WTC11 (cell line): ENCODE results near the gene COL27A1.

ENCODE experiments used
- ATF6 ChIP-seq: sonication (generic); formaldehyde crosslinking; IDR thresholded peaks from 2 replicates; pipeline ENCODE4 v1.8.1; 2023; ENCODE audit warnings: mild to moderate bottlenecking, missing genetic modification reagents
- CREB1 ChIP-seq: sonication (generic); formaldehyde crosslinking; IDR thresholded peaks from 2 replicates; pipeline ENCODE4 v1.8.0; 2023; ENCODE audit warnings: mild to moderate bottlenecking, missing genetic modification reagents
- CTCF ChIP-seq: fragments of 200-600 bp; IDR thresholded peaks from 2 replicates; pipeline ENCODE4 v1.8.0; 2022; ENCODE audit warnings: antibody characterized with exemption
- ETV6 ChIP-seq: sonication (generic); formaldehyde crosslinking; IDR thresholded peaks from 2 replicates; pipeline ENCODE4 v1.8.1; 2022; ENCODE audit warnings: mild to moderate bottlenecking, missing genetic modification reagents
- IRF2 ChIP-seq: sonication (generic); formaldehyde crosslinking; IDR thresholded peaks from 2 replicates; pipeline ENCODE4 v1.8.0; 2022; ENCODE audit warnings: low read depth, missing genetic modification reagents, borderline replicate concordance
- RELA ChIP-seq: sonication (generic); formaldehyde crosslinking; IDR thresholded peaks from 2 replicates; pipeline ENCODE4 v1.8.1; 2022; ENCODE audit warnings: missing genetic modification reagents, mild to moderate bottlenecking, borderline replicate concordance
- SP1 ChIP-seq: sonication (generic); formaldehyde crosslinking; conservative IDR thresholded peaks from 2 replicates; pipeline ENCODE4 v1.8.1; 2022; ENCODE audit warnings: missing genetic modification reagents
- ZNF263 ChIP-seq: sonication (generic); formaldehyde crosslinking; IDR thresholded peaks from 2 replicates; pipeline ENCODE4 v1.8.1; 2022; ENCODE audit warnings: low read depth, mild to moderate bottlenecking, moderate library complexity, missing genetic modification reagents
- ZNF317 ChIP-seq: sonication (generic); formaldehyde crosslinking; IDR thresholded peaks from 2 replicates; pipeline ENCODE4 v1.8.1; 2023; ENCODE audit warnings: low read depth, mild to moderate bottlenecking, moderate library complexity, missing genetic modification reagents, borderline replicate concordance
- TF ChIP-seq, protein P1 (sequence below): sonication (generic); formaldehyde crosslinking; IDR thresholded peaks from 2 replicates; pipeline ENCODE4 v1.8.1; 2023; ENCODE audit warnings: mild to moderate bottlenecking, missing genetic modification reagents, moderate library complexity
- TF ChIP-seq, protein P2 (sequence below): sonication (generic); formaldehyde crosslinking; IDR thresholded peaks from 2 replicates; pipeline ENCODE4 v1.8.1; 2022; ENCODE audit warnings: missing genetic modification reagents, borderline replicate concordance

DNA sequence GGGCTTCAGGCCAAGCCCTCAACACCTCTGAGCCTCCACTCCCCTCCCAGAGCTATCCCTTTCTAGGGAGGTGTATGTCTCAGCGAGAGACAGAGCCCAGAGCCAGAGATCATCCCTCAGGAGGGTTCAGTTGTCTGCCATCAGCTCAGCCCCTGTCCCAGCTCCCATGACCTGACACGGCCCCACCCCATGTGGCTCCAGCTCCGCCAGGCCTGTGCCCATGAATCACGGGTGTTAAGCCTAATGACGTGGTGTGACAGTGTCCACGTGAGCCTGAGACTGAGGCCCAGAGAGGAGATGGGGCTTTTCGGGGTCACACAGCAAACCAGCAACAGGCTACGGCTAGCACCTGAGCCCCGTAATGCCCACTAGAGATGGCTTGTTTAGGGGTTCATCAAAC lies 106.7 kb downstream of the COL27A1 start:
- no peak for TF ChIP-seq CREB1 (CRISPR knock-in tag)
- TF ChIP-seq, protein P1, sequence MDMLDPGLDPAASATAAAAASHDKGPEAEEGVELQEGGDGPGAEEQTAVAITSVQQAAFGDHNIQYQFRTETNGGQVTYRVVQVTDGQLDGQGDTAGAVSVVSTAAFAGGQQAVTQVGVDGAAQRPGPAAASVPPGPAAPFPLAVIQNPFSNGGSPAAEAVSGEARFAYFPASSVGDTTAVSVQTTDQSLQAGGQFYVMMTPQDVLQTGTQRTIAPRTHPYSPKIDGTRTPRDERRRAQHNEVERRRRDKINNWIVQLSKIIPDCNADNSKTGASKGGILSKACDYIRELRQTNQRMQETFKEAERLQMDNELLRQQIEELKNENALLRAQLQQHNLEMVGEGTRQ (CRISPR knock-in tag) = no peak
- TF ChIP-seq ZNF263 (CRISPR knock-in tag) = no peak
- no peak for TF ChIP-seq IRF2 (CRISPR knock-in tag)
- no peak for TF ChIP-seq CTCF
- no peak for TF ChIP-seq SP1 (CRISPR knock-in tag)
- TF ChIP-seq, protein P2, sequence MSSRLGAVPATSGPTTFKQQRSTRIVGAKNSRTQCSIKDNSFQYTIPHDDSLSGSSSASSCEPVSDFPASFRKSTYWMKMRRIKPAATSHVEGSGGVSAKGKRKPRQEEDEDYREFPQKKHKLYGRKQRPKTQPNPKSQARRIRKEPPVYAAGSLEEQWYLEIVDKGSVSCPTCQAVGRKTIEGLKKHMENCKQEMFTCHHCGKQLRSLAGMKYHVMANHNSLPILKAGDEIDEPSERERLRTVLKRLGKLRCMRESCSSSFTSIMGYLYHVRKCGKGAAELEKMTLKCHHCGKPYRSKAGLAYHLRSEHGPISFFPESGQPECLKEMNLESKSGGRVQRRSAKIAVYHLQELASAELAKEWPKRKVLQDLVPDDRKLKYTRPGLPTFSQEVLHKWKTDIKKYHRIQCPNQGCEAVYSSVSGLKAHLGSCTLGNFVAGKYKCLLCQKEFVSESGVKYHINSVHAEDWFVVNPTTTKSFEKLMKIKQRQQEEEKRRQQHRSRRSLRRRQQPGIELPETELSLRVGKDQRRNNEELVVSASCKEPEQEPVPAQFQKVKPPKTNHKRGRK (CRISPR knock-in tag) = no peak
- TF ChIP-seq ETV6 (CRISPR knock-in tag) = no peak
- no peak for TF ChIP-seq ATF6 (CRISPR knock-in tag)
- TF ChIP-seq ZNF317 = no peak
- TF ChIP-seq RELA = no peak
